ENCODE results near the gene GPR162.

Gene GPR162

GRCh38 chr12:6824085-6824775 lies 2.6 kb downstream of the GPR162 start:
- no peak for DNase-seq

DNA sequence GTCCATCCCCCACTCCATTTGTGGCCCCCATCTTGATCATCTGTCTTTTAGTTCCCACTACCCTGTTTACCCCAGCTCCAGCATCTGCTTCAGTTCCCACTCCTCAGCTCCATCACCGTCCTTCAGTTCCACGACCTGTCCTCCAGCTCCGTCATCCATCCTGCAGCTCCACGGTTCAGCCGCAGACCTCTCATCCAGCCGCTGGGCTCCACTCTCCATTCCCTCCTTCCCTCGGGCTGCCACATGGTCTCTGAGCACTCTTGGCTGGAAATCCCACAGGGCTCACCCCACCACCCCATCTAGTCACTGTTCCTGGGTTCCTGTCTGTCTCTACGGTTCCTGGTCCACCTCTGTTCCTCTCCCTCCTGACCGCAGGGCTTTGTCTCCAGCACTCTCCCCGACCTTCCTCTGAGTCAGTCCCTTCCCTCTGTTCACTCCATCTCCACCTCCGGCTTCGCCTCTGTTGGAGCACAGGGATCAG lies 3.3 kb downstream of the GPR162 start:
- DNase-seq = no peak

GRCh38 chr12:6825398-6826124 lies 3.9 kb downstream of the GPR162 start:
- DNase-seq = peak; percentile 22

DNA sequence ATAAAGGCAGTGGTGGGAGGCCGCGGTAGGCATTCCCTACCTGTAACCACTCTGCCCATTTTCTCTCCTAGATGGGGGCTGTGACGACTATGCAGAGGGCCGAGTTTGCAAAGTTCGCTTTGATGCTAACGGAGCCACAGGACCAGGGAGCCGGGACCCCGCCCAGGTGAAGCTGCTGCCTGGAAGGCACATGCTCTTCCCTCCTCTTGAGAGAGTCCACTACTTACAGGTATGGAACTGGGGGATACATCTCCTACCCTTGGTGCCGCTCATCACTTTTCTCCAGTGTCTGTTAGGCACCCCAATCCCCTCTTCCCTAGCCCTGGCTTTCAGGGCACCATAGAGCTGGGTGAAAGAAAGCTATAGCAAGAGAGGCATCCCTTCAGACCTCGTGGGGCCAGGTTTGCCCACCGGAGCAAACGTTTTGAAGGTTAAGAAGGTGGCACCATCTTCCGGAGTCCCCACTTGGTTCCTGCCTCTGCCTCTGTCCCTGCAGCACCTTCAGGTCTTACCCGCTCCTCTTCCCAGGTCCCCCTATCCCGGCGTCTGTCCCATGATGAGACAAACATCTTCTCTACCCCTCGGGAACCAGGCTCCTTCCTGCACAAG lies 4.6 kb downstream of the GPR162 start:
- DNase-seq = no peak

DNA sequence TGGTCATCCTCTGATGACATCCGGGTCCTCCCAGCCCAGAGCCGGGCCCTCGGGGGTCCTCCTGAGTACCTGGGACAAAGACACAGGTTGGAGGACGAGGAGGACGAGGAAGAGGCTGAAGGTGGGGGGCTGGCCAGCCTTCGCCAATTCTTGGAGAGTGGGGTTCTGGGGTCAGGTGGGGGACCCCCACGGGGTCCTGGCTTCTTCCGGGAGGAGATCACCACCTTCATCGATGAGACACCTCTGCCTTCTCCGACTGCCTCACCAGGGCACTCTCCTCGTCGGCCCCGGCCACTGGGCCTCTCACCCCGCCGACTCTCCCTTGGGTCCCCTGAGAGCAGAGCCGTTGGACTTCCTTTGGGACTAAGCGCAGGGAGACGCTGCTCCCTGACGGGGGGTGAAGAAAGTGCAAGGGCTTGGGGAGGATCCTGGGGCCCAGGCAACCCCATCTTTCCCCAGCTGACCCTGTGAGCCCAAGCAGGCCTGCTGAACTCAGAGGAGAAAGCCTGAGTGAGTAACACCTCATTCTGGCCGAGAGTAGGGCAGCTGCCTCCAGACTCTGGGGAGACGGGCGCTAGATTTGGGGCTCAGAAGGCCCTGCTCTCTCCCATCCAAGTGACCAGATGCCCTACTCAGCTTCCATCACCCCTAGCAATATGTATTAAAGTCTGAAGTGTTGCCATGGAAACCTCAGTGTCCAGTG lies 5.3 kb downstream of the GPR162 start:
- no peak for DNase-seq

DNA sequence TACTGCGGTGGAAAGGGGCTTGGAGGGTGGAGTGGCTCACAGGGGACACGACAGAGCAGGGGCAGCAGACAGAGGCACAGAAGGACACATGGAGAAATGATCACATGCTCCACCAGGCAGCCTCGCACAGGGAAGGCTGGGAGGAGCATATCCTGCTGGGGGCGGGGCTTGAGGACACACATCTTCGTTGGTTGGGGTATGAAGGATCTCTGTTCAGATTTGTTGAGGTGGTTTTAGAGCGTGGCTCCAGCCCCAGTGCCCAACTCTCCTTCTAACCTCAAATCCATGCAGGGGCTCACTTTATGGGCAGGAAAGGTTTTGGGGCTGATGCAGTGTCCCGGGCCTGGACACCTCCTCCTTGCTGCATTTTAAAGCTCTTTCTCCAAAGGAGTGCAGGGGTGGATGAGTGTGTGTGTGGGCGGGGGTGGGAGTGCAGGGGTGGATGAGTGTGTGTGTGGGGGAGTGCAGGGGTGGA lies 5.9 kb downstream of the GPR162 start:
- peak; percentile 22 for DNase-seq

- no peak for DNase-seq
Measured at GRCh38 chr12:6827982-6828780, 6.6 kb downstream of the GPR162 start, which contains the start of gene P3H3. TSS of gene P3H3 (plus strand) at chr12:6828407. CDS start at chr12:6828441, 34 bp downstream.

- no peak for DNase-seq
Measured at GRCh38 chr12:6828781-6829535, 7.3 kb downstream of the GPR162 start.

DNA sequence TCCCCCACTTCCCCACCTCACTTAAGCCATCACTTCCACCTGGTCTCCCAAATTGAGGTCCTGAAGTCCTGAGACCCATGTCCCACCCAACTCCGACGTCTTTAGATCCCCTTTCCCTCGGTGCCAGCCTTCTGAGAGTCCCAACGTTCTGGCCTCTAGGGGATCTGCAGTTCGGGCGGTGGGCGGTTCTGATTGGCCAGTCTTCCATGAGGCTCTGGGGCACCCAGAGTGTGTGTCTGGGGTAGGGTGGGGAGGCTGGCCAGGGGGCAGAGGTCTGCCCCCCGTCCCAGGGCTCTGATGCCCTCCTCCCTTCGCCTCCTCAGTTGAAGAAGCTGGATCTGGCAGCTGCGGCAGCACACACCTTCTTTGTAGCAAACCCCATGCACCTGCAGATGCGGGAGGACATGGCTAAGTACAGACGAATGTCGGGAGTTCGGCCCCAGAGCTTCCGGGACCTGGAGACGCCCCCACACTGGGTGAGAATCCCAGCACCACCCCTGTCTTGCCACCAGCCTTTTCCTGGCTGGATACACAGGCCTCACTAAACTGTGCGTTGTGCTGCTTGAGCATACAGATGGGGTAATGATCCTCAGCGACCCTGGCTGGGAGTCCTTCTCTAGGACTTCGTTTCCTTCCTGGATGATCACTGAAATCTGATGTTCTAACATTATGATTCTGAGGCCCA lies 8.1 kb downstream of the GPR162 start:
- DNase-seq = no peak

DNA sequence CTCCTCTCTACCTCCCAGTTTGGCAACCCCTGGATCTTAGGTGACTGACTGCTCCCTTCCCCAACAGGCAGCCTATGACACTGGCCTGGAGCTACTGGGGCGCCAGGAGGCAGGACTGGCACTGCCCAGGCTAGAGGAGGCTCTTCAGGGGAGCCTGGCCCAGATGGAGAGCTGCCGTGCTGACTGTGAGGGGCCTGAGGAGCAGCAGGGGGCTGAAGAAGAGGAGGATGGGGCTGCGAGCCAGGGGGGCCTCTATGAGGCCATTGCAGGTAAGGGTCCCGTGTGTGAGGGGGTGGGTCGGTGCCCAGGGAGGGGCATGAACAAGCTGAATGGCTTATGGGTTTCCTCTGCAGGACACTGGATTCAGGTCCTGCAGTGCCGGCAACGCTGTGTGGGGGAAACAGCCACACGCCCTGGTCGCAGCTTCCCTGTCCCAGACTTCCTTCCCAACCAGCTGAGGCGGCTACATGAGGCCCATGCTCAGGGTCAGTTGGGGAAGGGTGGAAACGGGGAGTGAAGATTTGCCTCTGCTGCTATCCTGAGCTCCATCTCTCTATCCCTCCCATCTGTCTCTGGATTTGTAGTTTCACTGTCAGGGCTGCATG lies 8.8 kb downstream of the GPR162 start:
- no peak for DNase-seq

- DNase-seq = no peak
Measured at GRCh38 chr12:6830999-6831398, 9.4 kb downstream of the GPR162 start.

DNA sequence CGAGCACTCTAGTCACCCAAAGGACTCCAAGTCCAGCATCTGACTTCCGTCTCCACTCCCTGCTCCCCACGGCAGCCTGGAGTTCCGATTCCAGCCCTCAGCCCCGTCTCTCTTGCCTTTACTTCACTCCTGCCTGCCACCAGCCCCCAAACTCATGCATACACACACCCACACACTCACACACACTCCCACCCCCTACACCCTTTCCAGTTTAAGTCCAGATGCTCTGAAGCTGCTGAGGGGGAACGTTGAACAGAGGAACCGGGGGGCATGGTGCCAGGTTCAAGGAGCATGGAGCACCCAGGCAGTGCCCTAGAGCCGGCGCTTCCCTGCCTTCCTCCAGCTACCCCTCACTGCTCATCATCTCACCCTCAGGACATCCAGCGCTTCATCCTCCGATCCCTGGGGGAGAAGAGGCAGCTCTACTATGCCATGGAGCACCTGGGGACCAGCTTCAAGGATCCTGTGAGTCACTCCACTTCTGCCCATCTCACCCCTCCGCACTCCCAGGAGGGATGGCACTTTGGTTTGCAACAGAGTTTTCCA lies 9.9 kb downstream of the GPR162 start:
- DNase-seq = no peak

DNA sequence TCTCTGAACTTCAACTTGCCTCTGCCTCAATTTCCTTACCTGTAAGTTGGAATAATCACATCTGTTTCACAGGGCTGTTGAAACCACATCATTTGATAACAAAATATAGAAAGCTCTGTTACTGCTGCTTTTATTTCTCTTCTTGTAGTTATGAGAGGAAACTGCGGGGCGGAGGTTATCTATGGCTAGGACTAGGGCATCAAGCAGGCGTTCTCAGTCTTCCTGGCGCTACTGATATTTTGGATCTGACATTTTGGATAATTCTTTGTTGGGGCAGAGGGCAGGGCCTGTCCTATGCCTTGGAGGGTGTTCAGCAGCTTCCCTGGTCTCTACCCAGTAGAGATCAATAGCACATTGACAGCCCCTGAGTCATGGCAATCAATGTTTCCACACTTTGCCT lies 10.5 kb downstream of the GPR162 start:
- no peak for DNase-seq

DNA sequence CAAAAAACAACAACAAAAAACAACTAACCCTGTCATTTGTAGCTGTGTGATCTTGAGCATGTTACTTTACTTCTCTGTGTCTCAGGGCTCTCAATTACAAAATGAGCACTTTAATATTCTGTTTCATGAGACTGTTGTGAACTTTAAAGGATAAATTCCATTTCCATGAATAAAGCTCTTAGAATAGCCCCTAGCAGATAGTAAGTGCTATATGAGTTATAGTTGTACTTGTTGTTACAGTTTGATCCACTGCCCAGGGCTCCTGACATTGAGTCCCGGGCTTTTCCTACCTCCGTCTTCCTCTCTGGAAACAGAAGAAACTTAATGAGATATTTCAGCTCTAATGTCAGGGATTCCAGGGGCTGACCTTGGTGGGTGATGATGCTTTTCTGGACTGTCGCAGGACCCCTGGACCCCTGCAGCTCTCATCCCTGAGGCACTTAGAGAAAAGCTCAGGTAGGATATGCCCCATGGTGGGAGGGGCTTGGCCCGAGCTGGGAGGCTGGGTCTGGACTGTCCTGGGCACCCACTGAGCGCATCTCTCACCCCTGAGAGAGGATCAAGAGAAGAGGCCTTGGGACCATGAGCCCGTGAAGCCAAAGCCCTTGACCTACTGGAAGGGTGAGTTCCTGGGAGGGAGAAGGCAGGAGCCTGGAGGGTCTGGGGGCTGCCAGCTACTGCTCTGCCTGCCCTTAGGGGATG lies 11.7 kb downstream of the GPR162 start:
- no peak for DNase-seq

DNA sequence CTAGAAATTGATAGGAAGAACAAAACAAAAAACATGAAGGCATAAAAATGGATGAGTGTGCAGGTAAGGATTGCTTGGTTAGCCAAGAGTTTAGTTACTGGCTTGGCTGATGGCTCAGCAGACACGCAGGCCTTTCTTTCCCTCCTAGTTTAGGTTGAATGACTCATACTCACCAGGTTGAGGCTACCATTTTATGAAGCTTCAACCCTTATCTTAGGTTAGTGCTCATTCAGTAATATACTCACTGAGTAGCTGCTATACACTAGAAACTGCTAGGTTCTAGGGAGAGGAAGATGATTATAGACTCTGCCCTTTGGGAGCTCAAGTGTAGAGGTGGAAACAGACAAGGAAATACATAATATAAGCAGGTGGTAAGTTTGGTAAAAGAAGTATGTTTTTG lies 12.6 kb downstream of the GPR162 start:
- DNase-seq = no peak

- no peak for DNase-seq
Measured at GRCh38 chr12:6834873-6835272, 13.3 kb downstream of the GPR162 start.

GRCh38 chr12:6836851-6837250 lies 15.2 kb downstream of the GPR162 start:
- no peak for DNase-seq

DNA sequence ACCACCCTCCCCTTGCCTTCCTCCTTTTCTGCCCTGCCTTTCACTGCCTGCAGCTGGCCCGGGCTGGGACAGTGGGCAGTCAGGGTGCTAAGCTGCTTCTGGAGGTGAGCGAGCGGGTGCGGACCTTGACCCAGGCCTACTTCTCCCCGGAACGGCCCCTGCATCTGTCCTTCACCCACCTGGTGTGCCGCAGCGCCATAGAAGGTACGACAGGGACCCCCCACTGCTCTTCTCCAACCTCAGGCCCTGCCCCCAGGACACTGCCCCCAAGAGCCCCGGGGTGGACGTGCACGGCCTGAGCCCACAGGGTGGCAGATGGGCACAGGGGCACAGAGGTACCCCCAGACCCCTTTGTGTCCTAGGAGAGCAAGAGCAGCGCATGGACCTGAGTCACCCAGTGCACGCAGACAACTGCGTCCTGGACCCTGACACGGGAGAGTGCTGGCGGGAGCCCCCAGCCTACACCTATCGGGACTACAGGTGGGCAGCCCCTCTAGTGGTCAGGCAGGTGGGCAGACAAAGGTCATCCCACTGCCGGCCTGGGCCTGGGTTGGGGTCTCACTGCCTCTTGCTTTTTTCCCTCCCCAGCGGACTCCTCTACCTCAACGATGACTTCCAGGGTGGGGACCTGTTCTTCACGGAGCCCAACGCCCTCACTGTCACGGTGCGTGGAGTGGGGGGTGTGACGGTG lies 15.9 kb downstream of the GPR162 start:
- DNase-seq = no peak

- no peak for DNase-seq
Measured at GRCh38 chr12:6838854-6839253, 17.2 kb downstream of the GPR162 start.

All from GF-D8 (cell line).